Panc1 (cell line): ENCODE data around the gene ANKMY1. TPM values are rescaled to one million over a fixed set of nuclear protein-coding genes. Genes with fewer than 3 reads are reported as not detected.

Experiments used
- ATAC-seq: fragments of 200-7000 bp; cut with Tn5 transposase; 2 replicates; pipeline ENCODE4 v1.9.1; 2020; ENCODE audit warnings: mild to moderate bottlenecking, moderate library complexity
- BruUV-seq: library from RNA; stranded (reverse); fragments of 400-500 nt; replicated peaks from 2 replicates; lab custom pipeline; 2021; lab: Mats Ljungman, UMichigan
- CTCF ChIA-PET: fragments of 300-600 bp; sonication (Branson Sonifier 250); formaldehyde crosslinking; loops from one replicate; lab custom pipeline; 2022; ENCODE audit warnings: antibody characterized with exemption; lab: Charles Lee
- POLR2A ChIA-PET: fragments of 300-600 bp; sonication (Branson Sonifier 250); formaldehyde crosslinking; loops from one replicate; lab custom pipeline; 2022; ENCODE audit warnings: antibody characterized with exemption; lab: Charles Lee
- DNase-seq: peaks from one replicate; pipeline ENCODE4 v3.0.0-alpha.2; 2010; ENCODE audit warnings: low read depth, low spot score
- H3K27ac ChIP-seq: 2 replicates; pipeline ENCODE4 v1.5.1; 2011; ENCODE audit warnings: mild to moderate bottlenecking, low read length, inconsistent platforms
- H3K27me3 ChIP-seq: fragments of 200-500 bp; sonication (Bioruptor generic); 2 replicates; pipeline ENCODE4 v1.6.0; 2014; ENCODE audit warnings: low read length, inconsistent platforms; ENCODE audit not compliant: control insufficient read depth, insufficient read depth
- H3K36me3 ChIP-seq: fragments of 200-500 bp; sonication (Bioruptor generic); 2 replicates; pipeline ENCODE4 v1.5.1; 2014; ENCODE audit warnings: inconsistent platforms, mild to moderate bottlenecking, low read length, moderate library complexity; ENCODE audit not compliant: control insufficient read depth, insufficient read depth
- H3K4me1 ChIP-seq: 2 replicates; pipeline ENCODE4 v1.5.1; 2011; ENCODE audit warnings: inconsistent platforms, mild to moderate bottlenecking, low read length, moderate library complexity; ENCODE audit not compliant: control insufficient read depth, insufficient read depth
- H3K4me3 ChIP-seq, 2 experiments: 2 replicates each; pipeline ENCODE4 v1.5.1; 2011 to 2012; ENCODE audit warnings: low read depth in 2 of 2, low read length in 2 of 2, mild to moderate bottlenecking in 2 of 2, inconsistent platforms in 1 of 2, moderate library complexity in 1 of 2
- H3K9me3 ChIP-seq: fragments of 200-500 bp; sonication (Bioruptor generic); 2 replicates; pipeline ENCODE4 v1.5.1; 2014; ENCODE audit warnings: low read depth, mild to moderate bottlenecking, inconsistent platforms, low read length, moderate library complexity; ENCODE audit not compliant: control insufficient read depth, insufficient read depth
- POLR2AphosphoS5 ChIP-seq: IDR thresholded peaks from 2 replicates; pipeline ENCODE4 v1.6.1; 2012; ENCODE audit warnings: mild to moderate bottlenecking, low read depth, low read length, moderate library complexity
- REST ChIP-seq, 2 experiments: IDR thresholded peaks; 2 replicates each; pipeline ENCODE4 v1.6.1; 2011 to 2012; ENCODE audit warnings: low read depth in 2 of 2, control low read depth in 1 of 2, low read length in 1 of 2, mild to moderate bottlenecking in 1 of 2, moderate library complexity in 1 of 2; ENCODE audit not compliant: insufficient read depth in 1 of 2
- SIN3A ChIP-seq: IDR thresholded peaks from 2 replicates; pipeline ENCODE4 v1.6.1; 2012; ENCODE audit warnings: low read depth, mild to moderate bottlenecking, low read length, moderate library complexity, borderline replicate concordance; ENCODE audit not compliant: insufficient read depth
- TCF7L2 ChIP-seq: IDR thresholded peaks from 2 replicates; pipeline ENCODE4 v1.6.1; 2011; ENCODE audit warnings: mild to moderate bottlenecking, low read depth, low read length, inconsistent platforms
- in situ Hi-C: cut with HindIII; loops from 2 replicates; pipeline ENCODE4 v1.10.0; 2016; ENCODE audit warnings: low sequenced_read_pairs, low pct_unique_long_range_greater_than_20kb
- intact Hi-C: fragments of 100-400 bp; cut with micrococcal nuclease; formaldehyde crosslinking; loops from one replicate; pipeline ENCODE4 v1.10.0; 2022; ENCODE audit not compliant: unreplicated experiment
- total RNA-seq: library from RNA; stranded (reverse); gene quantifications from one replicate; pipeline ENCODE4 v1.2.1, GENCODE V29; 2021; ENCODE audit not compliant: unreplicated experiment
- TF ChIP-seq, protein P1 (sequence below): fragments of 450-650 bp; IDR thresholded peaks from 2 replicates; pipeline ENCODE4 v1.5.1; 2017; ENCODE audit warnings: mild to moderate bottlenecking

The ANKMY1 gene
- total RNA-seq, 1 experiment from 2014 or later, result 19.5 TPM

- in situ Hi-C loops (no loop called here), intact Hi-C loops (no loop called here)
- POLR2A ChIA-PET, result no interaction called here
- DNase-seq (no peak), ATAC-seq (no peak)
- no peaks in the 10 kb centered on the region for H3K4me1 ChIP-seq
- no TSS peak for BruUV-seq
- H3K27ac ChIP-seq, result no peak overlapping the region
- no peaks in the 10 kb centered on the region for H3K27me3 ChIP-seq
- H3K9me3 ChIP-seq, result no peaks in the 10 kb centered on the region
- no peaks in the 10 kb centered on the region for H3K36me3 ChIP-seq
- CTCF ChIA-PET, result no interaction called here
- TF ChIP-seq REST (IDR thresholded peaks at IDR 0.05; ENCODE audit: insufficient read depth in 1 of 2, low read depth in 2 of 2, low read length in 1 of 2) (no peak), TCF7L2 (no peak), POLR2AphosphoS5 (no peak), SIN3A (no peak)
- TF ChIP-seq, protein P1, sequence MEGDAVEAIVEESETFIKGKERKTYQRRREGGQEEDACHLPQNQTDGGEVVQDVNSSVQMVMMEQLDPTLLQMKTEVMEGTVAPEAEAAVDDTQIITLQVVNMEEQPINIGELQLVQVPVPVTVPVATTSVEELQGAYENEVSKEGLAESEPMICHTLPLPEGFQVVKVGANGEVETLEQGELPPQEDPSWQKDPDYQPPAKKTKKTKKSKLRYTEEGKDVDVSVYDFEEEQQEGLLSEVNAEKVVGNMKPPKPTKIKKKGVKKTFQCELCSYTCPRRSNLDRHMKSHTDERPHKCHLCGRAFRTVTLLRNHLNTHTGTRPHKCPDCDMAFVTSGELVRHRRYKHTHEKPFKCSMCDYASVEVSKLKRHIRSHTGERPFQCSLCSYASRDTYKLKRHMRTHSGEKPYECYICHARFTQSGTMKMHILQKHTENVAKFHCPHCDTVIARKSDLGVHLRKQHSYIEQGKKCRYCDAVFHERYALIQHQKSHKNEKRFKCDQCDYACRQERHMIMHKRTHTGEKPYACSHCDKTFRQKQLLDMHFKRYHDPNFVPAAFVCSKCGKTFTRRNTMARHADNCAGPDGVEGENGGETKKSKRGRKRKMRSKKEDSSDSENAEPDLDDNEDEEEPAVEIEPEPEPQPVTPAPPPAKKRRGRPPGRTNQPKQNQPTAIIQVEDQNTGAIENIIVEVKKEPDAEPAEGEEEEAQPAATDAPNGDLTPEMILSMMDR, result no peak
- H3K4me3 ChIP-seq, result no peak overlapping the region
Observed at GRCh38 chr2:240507778-240508251, 50.0 kb downstream of the ANKMY1 start.

- no TSS peak for BruUV-seq
- POLR2A ChIA-PET, result no interaction called here
- Histone ChIP-seq H3K4me1 (no peaks in the 10 kb centered on the region), H3K27me3 (no peaks in the 10 kb centered on the region), H3K4me3 (no peak overlapping the region), H3K9me3 (no peaks in the 10 kb centered on the region), H3K36me3 (no peaks in the 10 kb centered on the region), H3K27ac (no peak overlapping the region)
- DNase-seq (no peak), ATAC-seq (no peak)
- intact Hi-C loops (no loop called here), in situ Hi-C loops (no loop called here)
- CTCF ChIA-PET, result no interaction called here
- TF ChIP-seq SIN3A, result no peak
- no peak for TF ChIP-seq POLR2AphosphoS5
- TF ChIP-seq, protein P1, result no peak
- TF ChIP-seq TCF7L2, result no peak
- no peak for TF ChIP-seq REST (IDR thresholded peaks at IDR 0.05; ENCODE audit: insufficient read depth in 1 of 2, low read depth in 2 of 2, low read length in 1 of 2)
Observed at GRCh38 chr2:240507060-240507777, 50.6 kb downstream of the ANKMY1 start.
